ENCODE measurements around the gene LRRFIP2.
"Not testable (repeated sequence)": the region's sequence is repeated elsewhere in the genome, so short reads cannot be mapped to it uniquely, and the experiment has no call there.

- TF ChIP-seq POLR2A, CTCF, EP300, POLR2AphosphoS5 (IDR thresholded peaks at IDR 0.05): not testable (repeated sequence)
Observed at GRCh38 chr3:37222542-37222941, 48.2 kb upstream of the LRRFIP2 start.

Measured in upper lobe of left lung (tissue), 4 donors.